ENCODE data around the gene ATP5F1A.
A peak's percentile ranks its signal among the peaks of the same experiment; 100 is the strongest.
"Not testable (repeated sequence)": the region's sequence is repeated elsewhere in the genome, so short reads cannot be mapped to it uniquely, and the experiment has no call there.

ATP5F1A gene

DNA sequence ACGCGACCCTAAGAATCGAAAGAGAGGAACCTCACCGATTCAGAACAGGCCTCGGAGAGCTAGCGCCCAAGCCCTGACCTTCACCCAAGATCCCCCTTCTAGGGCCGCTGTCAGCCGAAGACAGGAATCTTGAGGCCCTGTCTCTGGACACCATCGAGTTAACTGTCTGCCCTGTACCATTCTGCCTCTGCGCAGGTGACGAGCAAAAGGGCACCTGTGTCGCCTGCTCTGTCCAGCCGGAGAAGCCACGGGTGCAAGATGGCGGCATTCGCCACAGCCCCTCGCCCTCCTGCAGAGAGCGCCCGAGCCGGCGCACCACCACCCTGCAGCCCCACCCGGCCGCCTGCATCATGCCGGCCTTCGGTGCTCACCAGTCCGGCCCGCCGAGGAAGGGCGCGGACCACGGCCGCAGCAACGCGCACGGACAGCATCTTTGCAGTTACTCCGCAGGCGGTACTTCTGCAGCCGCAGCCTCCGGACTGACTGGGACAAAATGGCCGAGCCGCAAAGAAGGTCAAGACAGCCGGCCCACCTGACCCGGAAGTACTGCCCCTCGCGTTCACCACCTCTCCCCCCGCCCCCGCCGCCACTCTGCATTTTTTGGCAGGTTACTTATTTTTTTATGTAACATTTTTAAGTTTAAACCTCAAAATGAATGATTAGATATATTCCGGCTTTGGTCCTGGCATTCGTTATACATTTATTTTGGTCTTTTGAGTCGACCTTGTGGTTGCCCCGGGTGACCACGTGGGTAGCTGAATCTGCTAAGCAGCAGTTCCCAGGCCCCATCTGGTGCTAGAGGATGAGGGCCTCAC, at the start of gene ATP5F1A:
Gene ATP5F1A (minus strand): TSS at position 496 of the 815 bp plus-strand sequence. CDS start 65 bp downstream, at position 431.
- Histone ChIP-seq H3K9me3 (no peaks in the 10 kb centered on the region), H3K27ac (peak within 1 kb of the TSS; percentile 82), H3K4me3 (ENCODE audit: low read depth in 1 of 2, low read length in 1 of 2) (peak within 1 kb of the TSS; percentile 81 to 87), H3K4me1 (ENCODE audit: control insufficient read depth in 1 of 2, insufficient read depth in 1 of 2, low read depth in 1 of 2, low read length in 1 of 2) (peaks cover 17 to 22% of the 10 kb centered on the region in 2 experiments), H3K36me3 (peaks cover 9% of the 10 kb centered on the region), H3K27me3 (no peaks in the 10 kb centered on the region)
- TF ChIP-seq CTCF (IDR thresholded peaks at IDR 0.05), result no peak

GRCh38 chr18:46141199-46141598, 43.1 kb upstream of the ATP5F1A start:
- H3K36me3 ChIP-seq, result no peaks in the 10 kb centered on the region
- no peaks in the 10 kb centered on the region for H3K4me1 ChIP-seq (ENCODE audit: control insufficient read depth in 1 of 2, insufficient read depth in 1 of 2, low read depth in 1 of 2, low read length in 1 of 2)
- H3K27ac ChIP-seq, result no peak overlapping the region
- no peaks in the 10 kb centered on the region for H3K27me3 ChIP-seq
- no peak overlapping the region for H3K4me3 ChIP-seq (ENCODE audit: low read depth in 1 of 2, low read length in 1 of 2)
- TF ChIP-seq CTCF (IDR thresholded peaks at IDR 0.05), result no peak
- no peaks in the 10 kb centered on the region for H3K9me3 ChIP-seq

GRCh38 chr18:46140173-46140572, 42.1 kb upstream of the ATP5F1A start:
- Histone ChIP-seq H3K9me3 (no peaks in the 10 kb centered on the region), H3K36me3 (no peaks in the 10 kb centered on the region), H3K27ac (no peak overlapping the region), H3K4me3 (ENCODE audit: low read depth in 1 of 2, low read length in 1 of 2) (no peak overlapping the region), H3K27me3 (no peaks in the 10 kb centered on the region), H3K4me1 (ENCODE audit: control insufficient read depth in 1 of 2, insufficient read depth in 1 of 2, low read depth in 1 of 2, low read length in 1 of 2) (no peaks in the 10 kb centered on the region)
- TF ChIP-seq CTCF (IDR thresholded peaks at IDR 0.05), result no peak

DNA sequence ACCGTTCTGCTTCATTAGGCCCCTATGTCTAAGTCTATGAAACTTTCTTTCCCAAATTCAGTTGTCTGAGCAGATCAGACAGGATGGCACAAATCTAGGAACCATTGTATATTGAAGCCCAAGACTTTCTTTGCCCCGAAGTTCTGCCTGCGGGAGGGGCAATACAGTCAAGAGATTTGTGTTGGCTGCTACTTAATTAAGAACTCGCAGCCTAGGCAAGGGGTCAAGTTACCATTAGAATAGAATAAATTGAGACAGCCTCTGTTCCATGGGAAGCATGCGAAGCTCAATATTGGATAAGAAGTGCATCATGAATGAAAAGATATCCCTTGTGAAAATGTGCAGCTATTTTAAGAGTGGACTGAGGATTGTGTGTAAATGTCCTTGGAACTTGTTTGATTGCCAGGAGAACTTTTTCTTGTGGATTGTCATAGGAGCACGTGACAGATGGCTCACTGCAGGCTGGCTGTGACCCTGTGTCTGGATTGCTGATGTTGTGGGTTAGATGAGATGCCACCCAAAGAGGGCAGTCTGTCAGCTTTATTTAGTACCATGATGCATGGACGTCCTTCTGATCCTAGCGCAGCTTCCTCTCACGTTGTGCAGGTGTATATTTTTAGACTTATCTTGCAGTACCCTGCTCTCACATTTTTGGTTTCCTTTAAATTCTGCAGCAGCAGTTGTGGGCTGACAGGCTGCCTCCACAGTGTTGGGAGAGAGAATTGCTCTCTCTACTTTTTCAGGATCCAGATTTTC, 37.0 kb upstream of the ATP5F1A start:
- Histone ChIP-seq H3K27ac (no peak overlapping the region), H3K27me3 (no peaks in the 10 kb centered on the region), H3K36me3 (no peaks in the 10 kb centered on the region), H3K9me3 (no peaks in the 10 kb centered on the region), H3K4me1 (ENCODE audit: control insufficient read depth in 1 of 2, insufficient read depth in 1 of 2, low read depth in 1 of 2, low read length in 1 of 2) (no peaks in the 10 kb centered on the region), H3K4me3 (ENCODE audit: low read depth in 1 of 2, low read length in 1 of 2) (no peak overlapping the region)
- TF ChIP-seq CTCF (IDR thresholded peaks at IDR 0.05), result no peak

DNA sequence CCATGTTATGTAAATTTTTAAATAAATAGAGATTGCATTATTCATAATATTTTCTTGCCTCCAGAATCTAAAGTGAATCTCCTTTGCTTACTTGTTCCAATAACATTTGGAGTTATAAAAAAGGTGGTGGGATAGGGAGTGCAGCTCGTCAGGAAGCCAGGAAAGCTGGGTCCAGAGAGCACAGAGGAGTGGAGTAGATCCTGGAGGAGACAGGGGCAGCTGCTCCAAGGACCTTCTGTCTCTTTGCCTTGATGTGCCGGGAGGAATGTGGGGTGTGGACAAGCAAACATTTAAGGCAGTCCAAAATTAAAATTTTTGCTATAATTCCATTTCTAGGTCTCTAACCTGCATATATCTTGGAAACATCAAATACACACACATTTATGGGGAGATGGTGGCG, 35.4 kb upstream of the ATP5F1A start:
- Histone ChIP-seq H3K4me3 (ENCODE audit: low read depth in 1 of 2, low read length in 1 of 2) (no peak overlapping the region), H3K27me3 (no peaks in the 10 kb centered on the region), H3K27ac (no peak overlapping the region), H3K4me1 (ENCODE audit: control insufficient read depth in 1 of 2, insufficient read depth in 1 of 2, low read depth in 1 of 2, low read length in 1 of 2) (no peaks in the 10 kb centered on the region), H3K9me3 (no peaks in the 10 kb centered on the region), H3K36me3 (peaks cover 14% of the 10 kb centered on the region)
- no peak for TF ChIP-seq CTCF (IDR thresholded peaks at IDR 0.05)

GRCh38 chr18:46130549-46130948, 32.5 kb upstream of the ATP5F1A start:
- not testable (repeated sequence) for H3K4me1 ChIP-seq (ENCODE audit: control insufficient read depth in 1 of 2, insufficient read depth in 1 of 2, low read depth in 1 of 2, low read length in 1 of 2)

More at GRCh38 chr18:46130549-46130948, 32.5 kb upstream of the ATP5F1A start:
- not testable (repeated sequence) for H3K4me3 ChIP-seq (ENCODE audit: low read depth in 1 of 2, low read length in 1 of 2); H3K27ac ChIP-seq; H3K9me3 ChIP-seq; H3K27me3 ChIP-seq
- peaks cover 34% of the 10 kb centered on the region for H3K36me3 ChIP-seq
